ENCODE results near the gene ANKRD55. TPM values are rescaled to one million over a fixed set of nuclear protein-coding genes. Genes with fewer than 3 reads are reported as not detected.

Gene ANKRD55
- polyA plus RNA-seq, 1 of the 3 experiments (the other 2 are of a cell fraction): not detected

DNA sequence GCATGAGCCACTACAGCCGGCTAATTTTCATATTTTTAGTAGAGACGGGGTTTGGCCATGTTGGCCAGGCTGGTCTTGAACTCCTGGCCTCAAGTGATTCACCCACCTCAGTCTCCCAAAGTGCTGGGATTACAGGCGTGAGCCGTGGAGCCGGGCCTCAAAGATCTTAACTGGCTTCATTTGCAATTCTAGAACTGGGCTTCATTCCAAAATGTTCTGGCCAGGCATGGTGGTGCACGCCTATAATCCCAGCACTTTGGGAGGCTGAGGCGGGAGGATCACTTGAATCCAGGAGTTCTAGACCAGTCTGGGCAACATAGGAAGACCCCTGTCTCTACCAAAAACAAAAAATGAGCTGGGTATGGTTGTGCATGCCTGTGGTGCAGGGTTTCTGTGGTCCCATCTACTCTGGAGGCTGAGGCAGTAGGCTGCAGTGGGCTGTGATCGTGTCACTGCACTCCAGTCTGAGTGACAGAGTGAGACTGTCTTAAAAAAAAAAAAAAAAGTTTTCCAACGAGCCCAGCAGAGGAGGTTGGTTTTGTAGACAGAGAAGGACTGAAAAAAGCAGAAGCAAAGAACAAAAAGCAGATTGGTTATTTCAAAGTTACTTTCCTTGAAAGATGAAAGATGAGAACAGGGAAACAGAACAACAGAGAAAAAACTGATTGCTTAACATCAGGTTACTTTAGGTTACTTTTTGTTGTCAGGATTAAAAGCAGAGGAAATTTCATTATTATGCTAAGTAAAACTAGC, 78.2 kb downstream of the ANKRD55 start:
- ChIA-PET POLR2A (no interaction called here), CTCF (no interaction called here)
- Histone ChIP-seq H3K9me2 (no peaks in the 10 kb centered on the region), H3K4me1 (ENCODE audit: control insufficient read depth in 1 of 2, insufficient read depth in 2 of 2, low read depth in 1 of 2, low read length in 1 of 2) (no peaks in the 10 kb centered on the region; a peak in 1 of 4 replicates), H3K79me2 (ENCODE audit: insufficient read depth) (no peaks in the 10 kb centered on the region), H4K20me1 (ENCODE audit: insufficient read depth) (no peaks in the 10 kb centered on the region), H3K4me3 (ENCODE audit: low read depth in 2 of 2, low read length in 1 of 2) (no peak overlapping the region), H3F3A (replicated peaks; ENCODE audit: insufficient read depth) (peaks cover 4% of the 10 kb centered on the region), H3K4me2 (no peak overlapping the region), H3K27me3 (ENCODE audit: insufficient read depth) (no peaks in the 10 kb centered on the region), H3K36me3 (replicated peaks in 1 of 2; ENCODE audit: control insufficient read depth in 1 of 2, insufficient read depth in 2 of 2, low read length in 1 of 2) (no peaks in the 10 kb centered on the region), H2AFZ (ENCODE audit: low read depth) (no peak overlapping the region), H3K9ac (no peak overlapping the region), H3K9me3 (no peaks in the 10 kb centered on the region), H3K27ac (ENCODE audit: low read depth in 2 of 2, low read length in 1 of 2) (no peak overlapping the region)
- TF ChIP-seq CHD2 (IDR thresholded peaks at IDR 0.05; ENCODE audit: low read length, partially characterized antibody) (no peak), EZH2phosphoT487 (IDR thresholded peaks at IDR 0.05; ENCODE audit: borderline replicate concordance, low read depth) (no peak), RFX5 (IDR thresholded peaks at IDR 0.05; ENCODE audit: low read length) (no peak), RAD21 (IDR thresholded peaks at IDR 0.05; ENCODE audit: low read length) (no peak), MEF2A (IDR thresholded peaks at IDR 0.05; ENCODE audit: borderline replicate concordance, low read depth) (no peak), SIN3A (IDR thresholded peaks at IDR 0.05; ENCODE audit: borderline replicate concordance, low read depth, low read length) (no peak), RXRA (IDR thresholded peaks at IDR 0.05; ENCODE audit: borderline replicate concordance, low read depth) (no peak), GABPA (IDR thresholded peaks at IDR 0.05; ENCODE audit: low read depth) (no peak), EP300 (IDR thresholded peaks at IDR 0.05; ENCODE audit: borderline replicate concordance in 1 of 2, low read depth in 1 of 2, low read length in 1 of 2) (no peak), ELF1 (IDR thresholded peaks at IDR 0.05) (no peak), MXI1 (IDR thresholded peaks at IDR 0.05; ENCODE audit: low read depth, low read length) (no peak), SMC3 (IDR thresholded peaks at IDR 0.05; ENCODE audit: low read depth, low read length) (no peak)
- TF ChIP-seq, protein P1, sequence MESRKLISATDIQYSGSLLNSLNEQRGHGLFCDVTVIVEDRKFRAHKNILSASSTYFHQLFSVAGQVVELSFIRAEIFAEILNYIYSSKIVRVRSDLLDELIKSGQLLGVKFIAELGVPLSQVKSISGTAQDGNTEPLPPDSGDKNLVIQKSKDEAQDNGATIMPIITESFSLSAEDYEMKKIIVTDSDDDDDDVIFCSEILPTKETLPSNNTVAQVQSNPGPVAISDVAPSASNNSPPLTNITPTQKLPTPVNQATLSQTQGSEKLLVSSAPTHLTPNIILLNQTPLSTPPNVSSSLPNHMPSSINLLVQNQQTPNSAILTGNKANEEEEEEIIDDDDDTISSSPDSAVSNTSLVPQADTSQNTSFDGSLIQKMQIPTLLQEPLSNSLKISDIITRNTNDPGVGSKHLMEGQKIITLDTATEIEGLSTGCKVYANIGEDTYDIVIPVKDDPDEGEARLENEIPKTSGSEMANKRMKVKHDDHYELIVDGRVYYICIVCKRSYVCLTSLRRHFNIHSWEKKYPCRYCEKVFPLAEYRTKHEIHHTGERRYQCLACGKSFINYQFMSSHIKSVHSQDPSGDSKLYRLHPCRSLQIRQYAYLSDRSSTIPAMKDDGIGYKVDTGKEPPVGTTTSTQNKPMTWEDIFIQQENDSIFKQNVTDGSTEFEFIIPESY (IDR thresholded peaks at IDR 0.05; ENCODE audit: borderline replicate concordance, low read depth): no peak
- TF ChIP-seq, protein P2, sequence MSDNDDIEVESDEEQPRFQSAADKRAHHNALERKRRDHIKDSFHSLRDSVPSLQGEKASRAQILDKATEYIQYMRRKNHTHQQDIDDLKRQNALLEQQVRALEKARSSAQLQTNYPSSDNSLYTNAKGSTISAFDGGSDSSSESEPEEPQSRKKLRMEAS (IDR thresholded peaks at IDR 0.05; ENCODE audit: low read depth): no peak
- TF ChIP-seq, protein P3, sequence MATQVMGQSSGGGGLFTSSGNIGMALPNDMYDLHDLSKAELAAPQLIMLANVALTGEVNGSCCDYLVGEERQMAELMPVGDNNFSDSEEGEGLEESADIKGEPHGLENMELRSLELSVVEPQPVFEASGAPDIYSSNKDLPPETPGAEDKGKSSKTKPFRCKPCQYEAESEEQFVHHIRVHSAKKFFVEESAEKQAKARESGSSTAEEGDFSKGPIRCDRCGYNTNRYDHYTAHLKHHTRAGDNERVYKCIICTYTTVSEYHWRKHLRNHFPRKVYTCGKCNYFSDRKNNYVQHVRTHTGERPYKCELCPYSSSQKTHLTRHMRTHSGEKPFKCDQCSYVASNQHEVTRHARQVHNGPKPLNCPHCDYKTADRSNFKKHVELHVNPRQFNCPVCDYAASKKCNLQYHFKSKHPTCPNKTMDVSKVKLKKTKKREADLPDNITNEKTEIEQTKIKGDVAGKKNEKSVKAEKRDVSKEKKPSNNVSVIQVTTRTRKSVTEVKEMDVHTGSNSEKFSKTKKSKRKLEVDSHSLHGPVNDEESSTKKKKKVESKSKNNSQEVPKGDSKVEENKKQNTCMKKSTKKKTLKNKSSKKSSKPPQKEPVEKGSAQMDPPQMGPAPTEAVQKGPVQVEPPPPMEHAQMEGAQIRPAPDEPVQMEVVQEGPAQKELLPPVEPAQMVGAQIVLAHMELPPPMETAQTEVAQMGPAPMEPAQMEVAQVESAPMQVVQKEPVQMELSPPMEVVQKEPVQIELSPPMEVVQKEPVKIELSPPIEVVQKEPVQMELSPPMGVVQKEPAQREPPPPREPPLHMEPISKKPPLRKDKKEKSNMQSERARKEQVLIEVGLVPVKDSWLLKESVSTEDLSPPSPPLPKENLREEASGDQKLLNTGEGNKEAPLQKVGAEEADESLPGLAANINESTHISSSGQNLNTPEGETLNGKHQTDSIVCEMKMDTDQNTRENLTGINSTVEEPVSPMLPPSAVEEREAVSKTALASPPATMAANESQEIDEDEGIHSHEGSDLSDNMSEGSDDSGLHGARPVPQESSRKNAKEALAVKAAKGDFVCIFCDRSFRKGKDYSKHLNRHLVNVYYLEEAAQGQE (IDR thresholded peaks at IDR 0.05; ENCODE audit: low read depth, low read length): no peak
- TF ChIP-seq, protein P4, sequence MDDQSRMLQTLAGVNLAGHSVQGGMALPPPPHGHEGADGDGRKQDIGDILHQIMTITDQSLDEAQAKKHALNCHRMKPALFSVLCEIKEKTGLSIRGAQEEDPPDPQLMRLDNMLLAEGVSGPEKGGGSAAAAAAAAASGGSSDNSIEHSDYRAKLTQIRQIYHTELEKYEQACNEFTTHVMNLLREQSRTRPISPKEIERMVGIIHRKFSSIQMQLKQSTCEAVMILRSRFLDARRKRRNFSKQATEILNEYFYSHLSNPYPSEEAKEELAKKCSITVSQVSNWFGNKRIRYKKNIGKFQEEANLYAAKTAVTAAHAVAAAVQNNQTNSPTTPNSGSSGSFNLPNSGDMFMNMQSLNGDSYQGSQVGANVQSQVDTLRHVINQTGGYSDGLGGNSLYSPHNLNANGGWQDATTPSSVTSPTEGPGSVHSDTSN (IDR thresholded peaks at IDR 0.05): no peak
- no peak for DNase-seq
- WGBS (ENCODE audit: low lambda C conversion rate): 84% methylated on average over 8 of the region's 9 CpGs
